Measurements from ENCODE around the gene GYS2.

GRCh38 chr12:21523148-21523547 is 81.5 kb downstream of the GYS2 start:
- no peak for TF ChIP-seq CTCF (IDR thresholded peaks at IDR 0.05; ENCODE audit: insufficient read depth, low read depth, low read length)
- no peak for TF ChIP-seq EZH2 (IDR thresholded peaks at IDR 0.05; ENCODE audit: insufficient read depth, low read length)

All from astrocyte (in vitro differentiated cells and primary cell).